ENCODE results near the gene RNF31.

DNA sequence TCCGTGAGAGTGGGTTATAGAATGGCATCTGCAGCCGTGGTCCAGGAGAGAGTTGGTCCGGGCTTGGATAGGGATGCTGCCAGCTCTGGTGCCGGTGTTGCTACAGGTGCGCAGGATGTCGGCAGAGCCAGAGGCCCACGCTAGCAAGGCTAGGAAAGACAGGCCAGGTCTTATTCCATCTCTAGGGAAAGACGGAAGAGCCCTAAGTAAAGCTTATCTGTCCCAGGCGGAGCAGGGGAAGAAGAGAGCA, 11.8 kb upstream of the RNF31 start:
- TF ChIP-seq CTCF (IDR thresholded peaks at IDR 0.05), result no peak
- TF ChIP-seq EZH2 (IDR thresholded peaks at IDR 0.05; ENCODE audit: borderline replicate concordance, insufficient read depth, low read depth, low read length, poor library complexity, severe bottlenecking), result no peak
